Small intestine (tissue), 7 donors: ENCODE results near the gene TRPV6. TPM values are rescaled to one million over a fixed set of nuclear protein-coding genes. Genes with fewer than 3 reads are reported as not detected.

Experiments used
- DNase-seq, 2 donors: peaks; one replicate each; pipeline versions ENCODE4 v3.0.0 to v3.0.0-alpha.2; 2013
- FAIRE-seq: peaks from 2 replicates; lab custom pipeline; 2012; peaks lifted over from hg19 to GRCh38; lab: Jason Lieb, UNC
- H3K27ac ChIP-seq, 3 donors: one replicate each; pipeline ENCODE4 v1.5.1; 2013; ENCODE audit warnings: low read length in 2 of 3, mild to moderate bottlenecking in 2 of 3, control low read depth in 1 of 3, inconsistent platforms in 1 of 3, low read depth in 1 of 3, moderate library complexity in 1 of 3
- H3K27me3 ChIP-seq, 3 donors: one replicate each; pipeline ENCODE4 v1.6.1; 2013; ENCODE audit warnings: low read length in 3 of 3, inconsistent platforms in 1 of 3; ENCODE audit not compliant: control insufficient read depth in 3 of 3, insufficient read depth in 3 of 3
- H3K36me3 ChIP-seq, 3 donors: one replicate each; pipeline ENCODE4 v1.6.1; 2013; ENCODE audit warnings: low read length in 3 of 3, inconsistent platforms in 1 of 3, low read depth in 1 of 3, mild to moderate bottlenecking in 1 of 3, moderate library complexity in 1 of 3; ENCODE audit not compliant: control insufficient read depth in 3 of 3, insufficient read depth in 2 of 3
- H3K4me1 ChIP-seq, 3 donors: one replicate each; pipeline ENCODE4 v1.6.1; 2013; ENCODE audit warnings: low read length in 2 of 3, inconsistent platforms in 1 of 3, low read depth in 1 of 3, mild to moderate bottlenecking in 1 of 3, moderate library complexity in 1 of 3; ENCODE audit not compliant: control insufficient read depth in 3 of 3, insufficient read depth in 2 of 3
- H3K4me3 ChIP-seq, 3 donors: one replicate each; pipeline ENCODE4 v1.5.1; 2013; ENCODE audit warnings: low read length in 3 of 3, control low read depth in 1 of 3, inconsistent platforms in 1 of 3, low read depth in 1 of 3, mild to moderate bottlenecking in 1 of 3, moderate library complexity in 1 of 3
- H3K9me3 ChIP-seq, 2 donors: one replicate each; pipeline ENCODE4 v1.6.1; 2013; ENCODE audit warnings: low read depth in 1 of 2, low read length in 1 of 2; ENCODE audit not compliant: control insufficient read depth in 2 of 2, insufficient read depth in 1 of 2
- WGBS, 3 donors: extraction: QIAGEN DNeasy Blood & Tissue Kit; methylation state at CpG; one replicate each; pipeline ENCODE4 v1.1.7; 2013; 5-methylcytosine and 5-hydroxymethylcytosine counted together
- polyA plus RNA-seq, 4 donors: library from polyadenylated mRNA; stranded (reverse) in 3 of 4; unstranded in 1 of 4; fragments of 200-250 nt in 3 of 4; fragments of 120-200 nt in 1 of 4; gene quantifications; one replicate each; pipeline versions ENCODE4 v1.2.1 to v1.2.3, GENCODE V29; 2013
- donor health status: healthy with polysubstance abuse.
- donor health status: control.
- donor health status: control.
- donor health status: Bipolar disorder and iron deficiency.
- donor health status: healthy.

The TRPV6 gene
- polyA plus RNA-seq, 4 donors, result 0.22 to 27.3 (median 15.9) TPM

DNA sequence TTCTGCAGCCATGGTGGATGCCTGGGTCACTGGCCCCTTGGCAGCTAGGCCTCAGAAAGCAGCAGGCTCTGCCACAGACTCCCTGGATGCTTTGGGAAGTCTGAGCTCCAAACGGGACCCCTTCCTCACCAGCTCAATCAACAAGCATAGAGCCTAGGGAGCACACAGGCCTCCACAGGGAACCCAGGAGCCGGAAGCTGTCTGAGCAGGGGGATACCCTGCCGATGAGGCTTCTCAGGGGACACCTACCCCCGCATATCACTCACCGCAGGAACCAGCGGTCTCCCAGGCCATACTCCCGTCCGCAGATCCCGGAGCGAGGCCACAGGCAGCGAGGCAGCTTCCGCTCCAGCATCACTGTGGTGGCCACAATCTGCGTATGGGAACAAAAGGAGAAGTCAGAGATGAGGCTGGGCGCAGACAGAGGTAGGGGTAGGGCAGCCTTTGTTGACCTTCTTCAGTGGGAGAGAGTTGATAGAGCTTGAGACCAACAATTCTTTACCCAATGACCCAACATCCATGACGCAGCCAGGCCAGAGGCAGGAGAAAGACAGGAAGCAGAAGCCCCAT lies 13.4 kb downstream of the TRPV6 start:
- 85 to 94% (median 90%) methylated on average over 15 of the region's 15 CpGs for WGBS, 3 donors
- FAIRE-seq (no peak), DNase-seq (no peak)
- Histone ChIP-seq H3K36me3 (peaks cover 0 to 21% (median 0%) of the 10 kb centered on the region in 3 donors), H3K4me1 (no peaks in the 10 kb centered on the region), H3K27me3 (no peaks in the 10 kb centered on the region), H3K4me3 (no peak overlapping the region), H3K27ac (no peak overlapping the region), H3K9me3 (no peaks in the 10 kb centered on the region)

- WGBS, 3 donors, result 88 to 91% (median 88%) methylated on average over 22 to 23 of the region's 23 CpGs
- H3K27ac ChIP-seq, result no peak overlapping the region
- FAIRE-seq (no peak), DNase-seq (no peak)
- H3K9me3 ChIP-seq, result no peaks in the 10 kb centered on the region
- no peaks in the 10 kb centered on the region for H3K27me3 ChIP-seq
- H3K4me3 ChIP-seq, result no peak overlapping the region
- H3K4me1 ChIP-seq, result peaks cover 0 to 2% (median 0%) of the 10 kb centered on the region in 3 donors
- peaks cover 0 to 21% (median 0%) of the 10 kb centered on the region in 3 donors for H3K36me3 ChIP-seq
Measured at GRCh38 chr7:142871260-142872105, 14.1 kb downstream of the TRPV6 start.

GRCh38 chr7:142870566-142871259 lies 14.8 kb downstream of the TRPV6 start:
- 81 to 88% (median 86%) methylated on average over 14 of the region's 14 CpGs for WGBS, 3 donors
- Histone ChIP-seq H3K9me3 (no peaks in the 10 kb centered on the region), H3K4me3 (no peak overlapping the region), H3K4me1 (peaks cover 0 to 2% (median 0%) of the 10 kb centered on the region in 3 donors), H3K27ac (no peak overlapping the region), H3K27me3 (no peaks in the 10 kb centered on the region), H3K36me3 (peaks cover 0 to 21% (median 0%) of the 10 kb centered on the region in 3 donors)
- FAIRE-seq (no peak), DNase-seq (no peak)

GRCh38 chr7:142870147-142870559 lies 15.4 kb downstream of the TRPV6 start:
- H3K4me3 ChIP-seq, result no peak overlapping the region
- H3K27me3 ChIP-seq, result no peaks in the 10 kb centered on the region
- H3K36me3 ChIP-seq, result peaks cover 0 to 21% (median 0%) of the 10 kb centered on the region in 3 donors
- FAIRE-seq, result no peak
- peaks cover 0 to 2% (median 0%) of the 10 kb centered on the region in 3 donors for H3K4me1 ChIP-seq
- no peaks in the 10 kb centered on the region for H3K9me3 ChIP-seq
- WGBS, 3 donors, result 77 to 85% (median 79%) methylated on average over 8 of the region's 8 CpGs
- no peak for DNase-seq
- H3K27ac ChIP-seq, result no peak overlapping the region

DNA sequence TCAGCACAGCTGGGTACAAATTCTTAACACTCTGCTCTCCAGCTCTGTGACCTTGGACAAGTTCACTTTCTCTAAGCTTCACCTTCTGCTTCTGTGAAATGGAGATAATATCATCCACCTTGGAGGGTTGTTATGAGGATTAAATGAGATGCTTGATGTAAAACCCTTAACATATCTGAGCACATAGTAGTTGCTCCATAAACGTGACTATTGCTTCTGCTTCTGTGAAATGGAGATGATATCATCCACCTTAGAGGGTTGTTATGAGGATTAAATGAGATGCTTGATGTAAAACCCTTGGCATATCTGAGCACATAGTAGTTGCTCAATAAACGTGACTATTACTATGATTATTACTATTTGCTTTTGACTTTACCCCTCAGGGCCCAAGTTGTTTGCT lies 16.1 kb downstream of the TRPV6 start:
- DNase-seq (no peak), FAIRE-seq (no peak)
- H3K36me3 ChIP-seq, result peaks cover 0 to 19% (median 0%) of the 10 kb centered on the region in 3 donors
- H3K4me3 ChIP-seq, result no peak overlapping the region
- H3K9me3 ChIP-seq, result no peaks in the 10 kb centered on the region
- H3K27me3 ChIP-seq, result no peaks in the 10 kb centered on the region
- H3K27ac ChIP-seq, result no peak overlapping the region
- 81 to 86% (median 82%) methylated on average over 2 of the region's 2 CpGs for WGBS, 3 donors
- H3K4me1 ChIP-seq, result peaks cover 0 to 2% (median 0%) of the 10 kb centered on the region in 3 donors

DNA sequence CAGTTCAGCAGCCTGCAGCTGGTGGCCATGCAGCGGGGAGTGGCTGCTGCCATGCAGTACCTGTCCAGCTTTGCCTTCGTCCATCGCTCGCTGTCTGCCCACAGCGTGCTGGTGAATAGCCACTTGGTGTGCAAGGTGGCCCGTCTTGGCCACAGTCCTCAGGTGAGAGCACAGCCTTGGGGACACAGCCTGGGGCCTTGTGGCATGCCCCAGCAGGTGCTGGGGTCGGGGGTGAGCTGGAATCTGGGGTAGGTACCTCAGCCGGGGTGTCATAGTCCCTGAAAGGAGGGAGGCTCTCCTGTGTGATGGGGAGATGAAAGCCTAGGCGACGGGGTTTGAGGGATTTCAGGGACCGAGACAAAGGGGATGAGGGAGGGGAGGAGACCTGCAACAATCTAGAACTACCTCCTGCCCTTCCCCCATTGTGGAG lies 16.5 kb downstream of the TRPV6 start:
- Histone ChIP-seq H3K36me3 (peaks cover 0 to 20% (median 0%) of the 10 kb centered on the region in 3 donors), H3K27me3 (no peaks in the 10 kb centered on the region), H3K4me3 (no peak overlapping the region), H3K27ac (no peak overlapping the region), H3K4me1 (peaks cover 0 to 2% (median 0%) of the 10 kb centered on the region in 3 donors), H3K9me3 (no peaks in the 10 kb centered on the region)
- 85 to 92% (median 90%) methylated on average over 11 of the region's 11 CpGs for WGBS, 3 donors
- FAIRE-seq, result no peak
- DNase-seq, result no peak

DNA sequence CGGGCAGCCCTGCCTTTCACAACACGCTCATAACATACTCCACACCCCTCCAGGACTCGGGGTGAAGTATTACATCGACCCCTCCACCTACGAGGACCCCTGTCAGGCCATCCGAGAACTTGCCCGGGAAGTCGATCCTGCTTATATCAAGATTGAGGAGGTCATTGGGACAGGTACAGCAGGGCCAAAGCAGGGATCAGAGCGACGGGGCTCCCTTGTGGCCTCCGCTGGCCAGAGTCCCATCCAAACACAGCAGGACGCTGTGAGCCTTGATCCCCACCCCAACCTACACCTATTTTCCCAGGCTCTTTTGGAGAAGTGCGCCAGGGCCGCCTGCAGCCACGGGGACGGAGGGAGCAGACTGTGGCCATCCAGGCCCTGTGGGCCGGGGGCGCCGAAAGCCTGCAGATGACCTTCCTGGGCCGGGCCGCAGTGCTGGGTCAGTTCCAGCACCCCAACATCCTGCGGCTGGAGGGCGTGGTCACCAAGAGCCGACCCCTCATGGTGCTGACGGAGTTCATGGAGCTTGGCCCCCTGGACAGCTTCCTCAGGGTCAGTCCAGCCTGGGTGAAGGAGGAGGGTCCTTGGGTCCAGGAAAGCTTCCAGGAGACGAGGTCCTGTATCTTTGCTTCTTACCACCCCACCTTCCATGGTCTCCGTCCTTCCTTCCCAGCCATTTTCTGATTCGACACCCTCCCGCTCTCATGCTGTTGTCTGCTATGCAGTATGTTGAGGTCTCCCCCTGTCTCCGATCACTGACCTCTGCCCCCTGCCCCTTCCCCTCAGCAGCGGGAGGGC lies 17.2 kb downstream of the TRPV6 start:
- H3K4me1 ChIP-seq, result peaks cover 0 to 2% (median 0%) of the 10 kb centered on the region in 3 donors
- H3K27me3 ChIP-seq, result no peaks in the 10 kb centered on the region
- H3K27ac ChIP-seq, result no peak overlapping the region
- WGBS, 3 donors, result 66 to 86% (median 77%) methylated on average over 30 to 31 of the region's 31 CpGs
- H3K36me3 ChIP-seq, result peaks cover 0 to 22% (median 0%) of the 10 kb centered on the region in 3 donors
- no peak for FAIRE-seq
- no peak overlapping the region for H3K4me3 ChIP-seq
- no peaks in the 10 kb centered on the region for H3K9me3 ChIP-seq
- no peak for DNase-seq
